GM19452 (cell line): Measurements from ENCODE around the gene TESK2.
"Not testable (repeated sequence)": the region's sequence is repeated elsewhere in the genome, so short reads cannot be mapped to it uniquely, and the experiment has no call there.

Experiments
- ATAC-seq: cut with Tn5 transposase; IDR thresholded peaks from one replicate; pipeline ENCODE4 v1.9.1; 2021; ENCODE audit not compliant: unreplicated experiment

TESK2 gene

GRCh38 chr1:45381243-45381642 is 109.7 kb downstream of the TESK2 start:
- ATAC-seq = no peak

GRCh38 chr1:45380730-45381129 is 110.2 kb downstream of the TESK2 start:
- ATAC-seq = no peak

DNA sequence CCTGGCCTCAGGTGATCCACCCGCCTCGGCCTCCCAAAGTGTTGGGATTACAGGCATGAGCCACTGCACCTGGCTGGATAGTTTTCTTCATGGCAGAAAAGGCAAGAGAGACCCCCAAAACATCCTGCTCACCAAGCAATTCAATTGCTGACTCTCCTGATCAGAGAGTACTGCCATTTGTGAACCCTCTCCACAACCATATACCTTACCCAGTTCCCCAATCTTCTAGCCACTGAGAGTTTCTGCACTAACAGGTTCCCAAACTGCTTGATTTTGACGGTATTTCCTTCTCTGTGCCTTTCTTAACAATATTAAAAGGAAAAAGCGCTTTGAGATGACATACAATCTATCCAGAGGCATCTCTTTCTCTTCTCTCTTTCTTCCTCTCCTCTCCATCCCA is 110.8 kb downstream of the TESK2 start:
- no peak for ATAC-seq

GRCh38 chr1:45379524-45379923 is 111.4 kb downstream of the TESK2 start:
- ATAC-seq = no peak

DNA sequence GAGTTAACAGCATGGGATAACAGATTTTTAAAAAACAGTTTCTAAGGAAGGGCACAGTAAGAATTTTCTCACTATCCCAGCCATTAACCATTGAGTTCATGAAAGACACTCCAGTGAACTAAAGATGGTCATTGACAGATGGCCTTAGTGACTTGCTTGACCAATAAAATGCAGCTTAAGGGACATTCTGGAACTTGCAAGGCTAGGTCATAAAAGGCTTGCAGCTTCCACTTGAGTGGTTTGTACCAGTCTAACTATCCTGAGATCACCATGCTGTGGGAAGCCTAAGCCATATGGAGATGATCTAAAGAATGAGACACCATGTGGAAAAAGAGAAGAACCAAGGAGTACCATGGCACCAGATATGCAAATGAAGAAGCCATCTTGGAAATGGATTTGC is 112.8 kb downstream of the TESK2 start:
- ATAC-seq = no peak

DNA sequence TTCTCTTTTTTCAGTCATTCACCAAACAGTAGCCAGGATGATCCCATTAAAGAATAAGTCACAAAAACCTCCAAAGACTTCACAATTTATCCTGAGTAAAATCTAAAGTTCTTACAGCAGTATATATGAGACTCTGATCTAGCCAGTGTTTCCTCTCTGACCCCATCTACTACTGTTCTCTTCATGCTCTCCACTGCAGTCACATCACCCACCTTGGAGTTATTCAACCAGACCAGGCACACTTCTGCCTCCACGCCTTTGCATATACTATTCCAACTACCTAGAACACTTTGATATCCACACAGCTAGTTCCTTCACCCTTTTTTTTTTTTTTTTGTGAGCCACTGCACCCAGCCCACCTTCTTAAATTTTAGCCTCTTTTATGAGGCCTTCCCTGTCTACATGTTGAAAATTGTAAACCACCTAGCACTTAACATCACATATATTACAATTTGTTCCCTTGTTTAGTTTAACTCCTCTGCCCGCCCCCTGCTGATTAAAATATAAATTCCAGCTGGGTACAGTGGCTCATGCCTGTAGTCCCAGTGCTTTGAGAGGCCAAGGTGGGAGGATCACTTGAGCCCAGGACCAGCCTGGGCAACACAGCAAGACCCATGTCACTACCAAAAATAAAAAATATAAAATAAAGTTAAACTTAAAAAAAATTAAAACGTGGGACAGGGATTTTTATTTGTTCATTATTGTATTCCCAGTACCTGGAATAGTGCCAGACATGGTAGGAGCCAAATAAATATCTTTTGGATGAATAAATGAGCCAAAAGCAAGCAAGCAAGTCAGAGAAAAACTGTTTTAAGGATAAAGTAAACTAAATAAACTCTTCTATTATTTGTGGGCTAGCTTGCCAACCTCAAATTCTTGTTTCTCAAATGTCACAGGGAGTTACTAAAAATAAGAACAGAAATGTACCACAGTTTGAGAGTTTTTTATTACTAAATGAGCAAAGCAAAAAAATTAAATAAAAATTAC is 115.6 kb downstream of the TESK2 start:
- no peak for ATAC-seq

- no peak for ATAC-seq
Observed at GRCh38 chr1:45373573-45373972, 117.4 kb downstream of the TESK2 start.

- ATAC-seq = no peak
Observed at GRCh38 chr1:45370575-45370974, 120.4 kb downstream of the TESK2 start.

DNA sequence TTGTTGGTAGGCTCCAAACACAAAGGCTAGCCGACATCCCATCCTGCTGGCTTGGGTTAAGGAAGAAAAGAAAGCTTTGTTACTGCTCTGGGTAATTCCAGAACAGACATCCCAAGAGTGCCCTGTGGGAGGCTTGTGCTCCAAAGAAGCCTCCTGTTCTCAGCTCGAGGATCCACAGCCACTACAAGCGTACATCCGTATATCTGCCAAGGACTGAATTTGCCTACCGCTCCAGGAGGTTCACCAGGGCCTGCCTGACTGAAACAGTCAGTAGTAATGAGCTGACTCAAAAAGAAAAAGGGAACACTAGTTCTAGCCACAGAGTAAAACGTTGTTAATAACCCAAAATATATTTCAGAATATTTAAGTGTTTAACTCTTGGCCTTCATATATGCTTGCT is 125.9 kb downstream of the TESK2 start:
- peak; percentile 67 for ATAC-seq

GRCh38 chr1:45364294-45364693 is 126.7 kb downstream of the TESK2 start:
- ATAC-seq = no peak

GRCh38 chr1:45360981-45361380 is 130.0 kb downstream of the TESK2 start:
- ATAC-seq = not testable (repeated sequence)

- no peak for ATAC-seq
Observed at GRCh38 chr1:45359882-45360513, 131.0 kb downstream of the TESK2 start.

GRCh38 chr1:45356186-45356585 is 134.8 kb downstream of the TESK2 start:
- ATAC-seq = no peak

GRCh38 chr1:45355683-45356082 is 135.3 kb downstream of the TESK2 start:
- no peak for ATAC-seq

DNA sequence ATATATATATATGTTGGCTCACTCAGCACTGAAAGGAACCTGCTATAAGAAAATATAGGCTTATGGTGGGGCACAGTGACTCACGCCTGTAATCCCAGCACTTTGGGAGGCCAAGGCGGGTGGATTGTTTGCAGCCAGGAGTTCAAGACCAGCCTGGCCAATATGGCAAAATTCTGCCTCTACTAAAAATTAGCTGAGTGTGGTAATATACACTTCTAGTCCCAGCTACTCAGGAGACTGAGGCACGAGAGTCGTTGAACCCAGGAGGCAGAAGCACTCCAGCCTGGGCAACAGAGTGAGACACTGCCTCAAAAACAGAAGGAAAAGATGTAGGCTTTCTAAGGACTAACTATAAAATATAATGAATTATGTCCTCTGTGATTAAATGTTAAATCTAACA is 136.1 kb downstream of the TESK2 start:
- no peak for ATAC-seq

DNA sequence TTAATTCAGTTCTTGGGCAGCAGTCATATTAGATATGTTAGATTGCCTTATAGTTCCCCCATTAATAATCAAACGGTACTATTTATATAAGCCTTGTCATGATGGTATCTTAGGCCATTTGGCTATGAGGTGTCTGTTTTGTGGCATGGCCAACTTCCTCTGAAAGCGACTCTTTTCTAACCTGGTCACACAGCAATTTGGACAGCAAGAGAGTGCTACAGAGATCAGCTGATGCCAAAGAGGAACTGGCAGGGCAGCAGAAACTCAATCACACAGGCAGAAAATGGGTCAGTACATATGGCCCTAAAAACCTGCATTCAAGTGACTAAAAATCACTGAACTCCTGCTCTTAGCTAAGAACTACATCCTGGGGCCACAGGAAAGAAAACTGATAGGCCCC is 137.3 kb downstream of the TESK2 start:
- no peak for ATAC-seq

GRCh38 chr1:45351508-45351907 is 139.5 kb downstream of the TESK2 start:
- ATAC-seq = no peak

DNA sequence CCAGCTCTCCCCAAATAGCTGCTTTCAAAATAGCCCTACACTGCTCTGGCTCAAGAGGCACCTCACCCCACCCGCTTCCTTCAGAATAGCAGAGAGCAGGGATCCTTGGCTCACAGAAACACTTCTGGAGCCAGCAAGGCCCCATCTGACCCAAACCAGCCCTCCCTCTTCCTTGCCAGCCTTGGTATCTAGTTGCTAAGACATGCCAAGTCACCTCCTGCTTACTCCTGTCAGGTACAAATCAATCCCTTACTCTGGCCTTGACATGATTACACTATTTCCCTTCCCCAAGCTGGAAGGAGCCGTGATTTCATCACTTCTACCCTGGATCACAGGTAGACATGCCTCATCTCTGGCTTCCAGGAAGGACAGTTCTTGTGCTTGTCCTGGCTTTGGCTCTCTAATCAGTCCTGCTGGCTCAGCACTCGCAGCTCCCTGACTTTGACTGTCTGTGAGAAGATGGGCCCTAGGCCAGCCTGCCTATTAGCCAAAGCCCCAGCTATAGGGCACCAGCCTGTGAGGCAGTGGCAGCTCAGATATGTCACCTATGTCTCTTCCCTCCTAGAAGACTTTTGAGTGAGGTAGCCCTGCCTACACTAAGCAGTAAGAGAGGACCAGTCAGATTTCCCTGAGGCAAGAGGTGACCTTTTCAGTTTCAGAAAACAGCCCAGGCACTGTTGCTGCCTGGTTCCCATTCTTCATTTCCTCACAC is 141.8 kb downstream of the TESK2 start:
- ATAC-seq = no peak

GRCh38 chr1:45348609-45348965 is 142.4 kb downstream of the TESK2 start:
- ATAC-seq = no peak

- ATAC-seq = no peak
Observed at GRCh38 chr1:45348020-45348419, 142.9 kb downstream of the TESK2 start.

- ATAC-seq = no peak
Observed at GRCh38 chr1:45346473-45346872, 144.5 kb downstream of the TESK2 start.

DNA sequence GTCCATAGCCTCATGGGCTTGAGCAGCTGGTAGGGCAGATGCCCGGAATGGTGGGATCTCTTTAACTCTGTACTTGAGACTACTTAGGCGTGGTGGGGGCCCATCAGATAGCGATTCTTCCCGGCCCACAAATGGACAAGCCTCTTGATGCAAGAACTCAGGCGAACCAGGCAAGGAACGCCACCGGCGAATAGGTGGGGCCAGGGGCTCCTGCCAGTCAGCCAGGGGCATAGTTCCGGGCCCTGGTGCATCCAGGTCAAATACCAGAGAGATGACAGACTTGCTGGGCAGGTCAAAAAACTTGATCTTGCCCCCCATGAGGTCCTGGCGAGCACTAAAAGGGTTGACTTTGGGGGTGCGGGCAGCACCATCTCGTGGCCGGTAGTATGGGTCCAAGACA is 145.9 kb downstream of the TESK2 start:
- ATAC-seq = no peak
